ENCODE measurements around the gene ATP4B. TPM values are rescaled to one million over a fixed set of nuclear protein-coding genes. Genes with fewer than 3 reads are reported as not detected.

The ATP4B gene
- polyA plus RNA-seq (2013, experiment 1 of 2), result not detected
- polyA plus RNA-seq (2013, experiment 2 of 2), result not detected

DNA sequence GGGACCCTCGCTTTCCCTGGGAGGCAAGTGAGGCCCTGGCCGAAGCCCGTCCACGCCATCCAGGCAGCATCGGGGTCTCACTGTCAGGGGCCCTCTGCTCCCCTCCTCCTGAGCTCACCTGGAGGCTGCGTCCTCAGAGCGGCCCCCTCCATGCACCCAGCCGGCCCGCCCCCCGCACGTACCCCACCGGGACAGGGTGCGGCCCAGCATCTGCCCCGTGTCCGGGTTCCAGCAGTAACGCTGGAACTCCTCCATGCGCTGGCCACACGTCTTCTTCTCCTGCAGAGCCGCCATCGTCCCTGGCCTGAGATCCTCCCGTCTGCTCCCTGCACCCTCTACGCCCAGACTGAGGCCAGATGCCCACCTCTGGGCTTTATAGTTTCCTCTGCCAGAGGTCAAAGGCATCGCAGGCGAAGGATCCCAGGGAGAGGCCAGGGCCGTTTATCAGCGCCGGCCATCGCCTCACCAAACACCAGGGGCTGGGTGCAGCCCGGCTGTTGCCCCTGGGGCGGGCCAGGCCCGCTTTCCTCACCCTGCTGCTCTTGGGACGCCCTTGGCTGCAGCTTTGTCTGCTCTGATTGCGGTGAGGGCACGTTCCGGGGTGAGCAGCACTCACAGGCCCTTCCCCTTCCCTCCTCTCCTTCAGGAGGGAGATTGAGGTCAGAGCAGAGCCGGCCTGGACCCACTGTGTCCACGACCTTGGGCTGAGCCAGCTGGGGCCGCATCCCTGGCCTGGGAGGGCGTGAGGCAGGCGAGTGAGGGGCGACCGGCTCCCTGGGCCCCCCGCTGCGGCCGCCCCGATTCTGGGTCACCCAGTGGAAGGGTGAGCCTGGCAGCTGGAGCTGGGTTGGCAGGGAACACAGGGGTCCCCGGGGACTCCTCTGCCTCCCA is at the start of gene ATP4B:
Gene ATP4B (minus strand): TSS at position 348 of the 891 bp plus-strand sequence. CDS start 54 bp downstream, at position 294.
- Histone ChIP-seq H3K36me3 (ENCODE audit: insufficient read depth, low read length) (no peaks in the 10 kb centered on the region), H3K4me1 (ENCODE audit: insufficient read depth, low read length) (no peaks in the 10 kb centered on the region), H3K27ac (ENCODE audit: low read depth, low read length) (no peak within 1 kb of the TSS), H3K9me3 (ENCODE audit: insufficient read depth, low read depth, low read length) (no peaks in the 10 kb centered on the region), H3K9ac (ENCODE audit: low read depth, low read length) (no peak within 1 kb of the TSS), H3K4me3 (ENCODE audit: low read length) (no peak within 1 kb of the TSS), H3K27me3 (ENCODE audit: insufficient read depth, low read length) (no peaks in the 10 kb centered on the region)
- 94% methylated on average over 47 of the region's 47 CpGs for WGBS

DNA sequence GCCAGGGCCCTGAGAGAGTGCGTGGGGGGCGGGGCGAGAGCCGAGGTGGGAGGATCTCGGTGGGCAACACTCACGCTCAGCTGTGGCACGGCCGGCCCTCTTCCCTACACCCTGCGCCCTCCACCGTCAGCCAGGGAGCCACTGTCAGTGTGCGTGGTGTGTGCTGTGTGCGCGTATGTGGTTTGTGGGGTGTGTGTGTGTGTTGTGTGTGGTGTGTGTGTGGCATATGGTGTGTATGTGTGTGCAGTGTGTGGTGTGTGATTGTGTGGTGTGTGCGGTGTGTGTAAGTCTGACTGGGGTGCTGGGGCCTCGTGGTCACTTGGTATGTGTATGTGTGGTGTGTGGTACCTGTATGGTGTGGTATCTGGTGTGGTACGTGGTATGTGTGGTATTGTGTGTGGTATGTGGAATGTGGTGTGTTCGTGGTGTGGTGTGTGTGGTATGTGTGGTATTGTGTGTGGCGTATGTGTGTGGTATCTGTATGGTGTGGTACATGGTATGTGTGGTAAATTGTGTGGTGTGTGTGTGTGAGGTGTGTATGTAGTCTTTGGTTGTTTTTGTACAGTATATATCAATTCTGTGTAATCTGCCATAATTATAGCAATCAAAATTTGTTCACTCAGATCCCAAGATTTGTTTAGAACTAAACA is 14.1 kb upstream of the ATP4B start:
- WGBS, result 88% methylated on average over 18 of the region's 18 CpGs
- no peaks in the 10 kb centered on the region for H3K9me3 ChIP-seq (ENCODE audit: insufficient read depth, low read depth, low read length)
- no peak overlapping the region for H3K4me3 ChIP-seq (ENCODE audit: low read length)
- H3K36me3 ChIP-seq (ENCODE audit: insufficient read depth, low read length), result no peaks in the 10 kb centered on the region
- H3K4me1 ChIP-seq (ENCODE audit: insufficient read depth, low read length), result no peaks in the 10 kb centered on the region
- H3K27ac ChIP-seq (ENCODE audit: low read depth, low read length), result no peak overlapping the region
- no peak overlapping the region for H3K9ac ChIP-seq (ENCODE audit: low read depth, low read length)
- H3K27me3 ChIP-seq (ENCODE audit: insufficient read depth, low read length), result no peaks in the 10 kb centered on the region

DNA sequence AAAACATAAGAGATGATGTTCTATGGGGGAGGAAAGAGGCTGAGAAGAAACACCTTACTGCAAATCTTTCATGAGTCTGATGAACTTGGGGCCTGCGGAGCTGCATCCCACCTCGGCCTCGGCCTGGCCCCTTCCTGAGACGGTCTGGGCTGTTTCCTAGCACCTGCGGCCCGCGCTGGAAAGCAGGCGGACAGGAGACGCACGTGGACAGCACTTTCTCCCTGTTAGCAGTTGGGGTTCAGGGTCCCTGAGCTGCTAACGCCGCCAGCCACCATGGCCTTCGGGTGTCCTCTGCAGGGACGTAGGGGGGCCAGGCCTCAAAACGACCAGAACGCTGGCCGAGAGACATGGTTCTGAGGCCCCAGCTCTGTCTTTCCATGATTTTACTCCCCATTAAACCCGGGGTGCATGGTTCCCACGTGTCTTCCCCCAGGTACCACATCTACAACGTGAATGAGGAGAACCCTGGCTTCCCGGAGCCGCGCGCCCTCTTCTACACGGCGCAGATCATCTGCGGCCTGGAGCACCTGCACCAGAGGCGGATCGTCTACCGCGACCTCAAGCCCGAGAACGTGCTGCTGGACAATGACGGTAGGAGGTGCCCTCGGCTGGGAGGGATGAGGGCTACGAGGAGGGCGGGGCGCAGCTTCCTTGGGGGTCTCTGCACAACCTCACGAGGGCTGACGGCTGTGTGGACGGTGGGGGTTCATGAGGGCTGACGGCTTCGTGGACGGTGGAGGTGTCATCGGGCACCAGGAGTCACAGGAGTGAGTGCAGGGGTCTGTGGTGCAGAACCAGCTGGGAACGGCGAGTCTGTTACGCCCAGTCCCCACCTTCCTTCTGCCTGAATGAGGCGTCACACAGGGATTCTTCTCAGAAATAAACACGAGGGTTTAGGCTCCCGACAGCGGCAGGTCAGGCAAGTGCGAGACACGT is 13.3 kb upstream of the ATP4B start:
- H3K9me3 ChIP-seq (ENCODE audit: insufficient read depth, low read depth, low read length), result no peaks in the 10 kb centered on the region
- H3K36me3 ChIP-seq (ENCODE audit: insufficient read depth, low read length), result no peaks in the 10 kb centered on the region
- no peaks in the 10 kb centered on the region for H3K4me1 ChIP-seq (ENCODE audit: insufficient read depth, low read length)
- H3K4me3 ChIP-seq (ENCODE audit: low read length), result no peak overlapping the region
- WGBS, result 94% methylated on average over 54 of the region's 54 CpGs
- no peaks in the 10 kb centered on the region for H3K27me3 ChIP-seq (ENCODE audit: insufficient read depth, low read length)
- H3K27ac ChIP-seq (ENCODE audit: low read depth, low read length), result no peak overlapping the region
- no peak overlapping the region for H3K9ac ChIP-seq (ENCODE audit: low read depth, low read length)

- H3K4me3 ChIP-seq (ENCODE audit: low read length), result no peak overlapping the region
- H3K27ac ChIP-seq (ENCODE audit: low read depth, low read length), result no peak overlapping the region
- H3K9me3 ChIP-seq (ENCODE audit: insufficient read depth, low read depth, low read length), result no peaks in the 10 kb centered on the region
- 95% methylated on average over 19 of the region's 19 CpGs for WGBS
- no peaks in the 10 kb centered on the region for H3K36me3 ChIP-seq (ENCODE audit: insufficient read depth, low read length)
- no peaks in the 10 kb centered on the region for H3K4me1 ChIP-seq (ENCODE audit: insufficient read depth, low read length)
- H3K9ac ChIP-seq (ENCODE audit: low read depth, low read length), result no peak overlapping the region
- H3K27me3 ChIP-seq (ENCODE audit: insufficient read depth, low read length), result no peaks in the 10 kb centered on the region
Observed at GRCh38 chr13:113670541-113670940, 12.5 kb upstream of the ATP4B start.

- Histone ChIP-seq H3K9ac (ENCODE audit: low read depth, low read length) (no peak overlapping the region), H3K4me1 (ENCODE audit: insufficient read depth, low read length) (no peaks in the 10 kb centered on the region), H3K4me3 (ENCODE audit: low read length) (no peak overlapping the region), H3K9me3 (ENCODE audit: insufficient read depth, low read depth, low read length) (no peaks in the 10 kb centered on the region), H3K27ac (ENCODE audit: low read depth, low read length) (no peak overlapping the region), H3K27me3 (ENCODE audit: insufficient read depth, low read length) (no peaks in the 10 kb centered on the region), H3K36me3 (ENCODE audit: insufficient read depth, low read length) (no peaks in the 10 kb centered on the region)
- WGBS, result 90% methylated on average over 21 of the region's 21 CpGs
Observed at GRCh38 chr13:113669755-113670341, 11.8 kb upstream of the ATP4B start.

GRCh38 chr13:113669231-113669754 is 11.3 kb upstream of the ATP4B start:
- WGBS, result 86% methylated on average over 13 of the region's 13 CpGs
- Histone ChIP-seq H3K4me1 (ENCODE audit: insufficient read depth, low read length) (no peaks in the 10 kb centered on the region), H3K9ac (ENCODE audit: low read depth, low read length) (no peak overlapping the region), H3K36me3 (ENCODE audit: insufficient read depth, low read length) (no peaks in the 10 kb centered on the region), H3K27me3 (ENCODE audit: insufficient read depth, low read length) (no peaks in the 10 kb centered on the region), H3K9me3 (ENCODE audit: insufficient read depth, low read depth, low read length) (no peaks in the 10 kb centered on the region), H3K4me3 (ENCODE audit: low read length) (no peak overlapping the region), H3K27ac (ENCODE audit: low read depth, low read length) (no peak overlapping the region)

GRCh38 chr13:113668491-113668971 is 10.5 kb upstream of the ATP4B start:
- Histone ChIP-seq H3K27me3 (ENCODE audit: insufficient read depth, low read length) (no peaks in the 10 kb centered on the region), H3K9ac (ENCODE audit: low read depth, low read length) (no peak overlapping the region), H3K27ac (ENCODE audit: low read depth, low read length) (no peak overlapping the region), H3K36me3 (ENCODE audit: insufficient read depth, low read length) (no peaks in the 10 kb centered on the region), H3K4me1 (ENCODE audit: insufficient read depth, low read length) (no peaks in the 10 kb centered on the region), H3K9me3 (ENCODE audit: insufficient read depth, low read depth, low read length) (no peaks in the 10 kb centered on the region), H3K4me3 (ENCODE audit: low read length) (no peak overlapping the region)
- WGBS, result 93% methylated on average over 24 of the region's 24 CpGs

- WGBS, result 95% methylated on average over 29 of the region's 29 CpGs
- H3K9me3 ChIP-seq (ENCODE audit: insufficient read depth, low read depth, low read length), result no peaks in the 10 kb centered on the region
Observed at GRCh38 chr13:113667771-113668490, 9.9 kb upstream of the ATP4B start.

DNA sequence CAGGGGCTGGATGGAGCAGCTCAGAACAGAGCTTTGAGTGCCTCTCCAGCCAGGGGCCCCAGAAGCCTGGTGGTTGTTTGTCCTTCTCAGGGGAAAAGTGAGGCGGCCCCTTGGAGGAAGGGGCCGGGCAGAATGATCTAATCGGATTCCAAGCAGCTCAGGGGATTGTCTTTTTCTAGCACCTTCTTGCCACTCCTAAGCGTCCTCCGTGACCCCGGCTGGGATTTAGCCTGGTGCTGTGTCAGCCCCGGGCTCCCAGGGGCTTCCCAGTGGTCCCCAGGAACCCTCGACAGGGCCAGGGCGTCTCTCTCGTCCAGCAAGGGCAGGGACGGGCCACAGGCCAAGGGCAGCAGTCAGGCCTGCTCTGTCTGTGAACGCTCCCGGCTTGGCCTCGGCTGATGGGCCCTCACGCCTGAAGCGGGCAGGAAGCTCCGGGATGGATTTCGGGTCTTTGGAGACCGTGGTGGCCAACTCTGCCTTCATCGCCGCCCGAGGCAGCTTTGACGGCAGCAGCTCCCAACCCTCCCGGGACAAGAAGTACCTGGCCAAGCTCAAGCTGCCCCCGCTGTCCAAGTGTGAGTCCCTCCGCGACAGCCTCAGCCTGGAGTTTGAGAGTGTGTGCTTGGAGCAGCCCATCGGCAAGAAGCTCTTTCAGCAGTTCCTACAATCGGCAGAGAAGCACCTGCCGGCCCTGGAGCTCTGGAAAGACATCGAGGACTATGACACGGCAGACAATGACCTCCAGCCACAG is 9.1 kb upstream of the ATP4B start, which contains the start of gene GRK1:
Gene GRK1 (plus strand): TSS at position 269 of the 751 bp plus-strand sequence. CDS start 168 bp downstream, at position 437.
- Histone ChIP-seq H3K27ac (ENCODE audit: low read depth, low read length) (no peak within 1 kb of the TSS), H3K27me3 (ENCODE audit: insufficient read depth, low read length) (no peaks in the 10 kb centered on the region), H3K9me3 (ENCODE audit: insufficient read depth, low read depth, low read length) (no peaks in the 10 kb centered on the region), H3K9ac (ENCODE audit: low read depth, low read length) (no peak within 1 kb of the TSS), H3K4me1 (ENCODE audit: insufficient read depth, low read length) (no peaks in the 10 kb centered on the region), H3K36me3 (ENCODE audit: insufficient read depth, low read length) (no peaks in the 10 kb centered on the region), H3K4me3 (ENCODE audit: low read length) (no peak within 1 kb of the TSS)
- WGBS, result 86% methylated on average over 32 of the region's 32 CpGs

More at GRCh38 chr13:113667771-113668490, 9.9 kb upstream of the ATP4B start:
- no peaks in the 10 kb centered on the region for H3K4me1 ChIP-seq (ENCODE audit: insufficient read depth, low read length)
- no peak overlapping the region for H3K27ac ChIP-seq (ENCODE audit: low read depth, low read length)
- no peak overlapping the region for H3K9ac ChIP-seq (ENCODE audit: low read depth, low read length)
- H3K4me3 ChIP-seq (ENCODE audit: low read length), result no peak overlapping the region
- no peaks in the 10 kb centered on the region for H3K36me3 ChIP-seq (ENCODE audit: insufficient read depth, low read length)
- no peaks in the 10 kb centered on the region for H3K27me3 ChIP-seq (ENCODE audit: insufficient read depth, low read length)
